IMR-90 (cell line): ENCODE results near the gene ANKRD1. TPM values are rescaled to one million over a fixed set of nuclear protein-coding genes. Genes with fewer than 3 reads are reported as not detected.
A peak's percentile ranks its signal among the peaks of the same experiment; 100 is the strongest.

ENCODE experiments used
- ATAC-seq: fragments of 200-7000 bp; cut with Tn5 transposase; 2 replicates; pipeline ENCODE4 v1.9.1; 2020; ENCODE audit warnings: low read depth, mild to moderate bottlenecking, moderate library complexity
- BruUV-seq: library from RNA; stranded (reverse); fragments of 400-500 nt; replicated peaks from 2 replicates; lab custom pipeline; 2021; lab: Mats Ljungman, UMichigan
- CTCF ChIA-PET: fragments of 300-600 bp; formaldehyde crosslinking; extraction: SDS; loops from one replicate; lab custom pipeline; 2021; ENCODE audit warnings: antibody characterized with exemption; lab: Yijun Ruan, JAX
- POLR2A ChIA-PET: fragments of 300-600 bp; sonication (Branson Sonifier 250); formaldehyde crosslinking; loops from one replicate; lab custom pipeline; 2022; ENCODE audit warnings: antibody characterized with exemption; ENCODE audit not compliant: unreplicated experiment; lab: Charles Lee
- DNase-seq: peaks from one replicate; pipeline ENCODE4 v3.0.0; 2013
- H2AFZ ChIP-seq: replicated peaks from 2 replicates; pipeline ENCODE3; 2013; ENCODE audit warnings: low read length, mild to moderate bottlenecking; ENCODE audit not compliant: poor library complexity
- H2AK5ac ChIP-seq: 2 replicates; pipeline ENCODE4 v1.6.1; 2013; ENCODE audit warnings: low read depth, low read length, inconsistent platforms
- H2AK9ac ChIP-seq: replicated peaks from 2 replicates; pipeline ENCODE3; 2013; ENCODE audit warnings: mild to moderate bottlenecking, low read depth, low read length, moderate library complexity; ENCODE audit not compliant: poor library complexity
- H2BK120ac ChIP-seq: 2 replicates; pipeline ENCODE4 v1.6.1; 2013; ENCODE audit warnings: low read depth, low read length, inconsistent platforms
- H2BK15ac ChIP-seq: 3 replicates; pipeline ENCODE4 v1.6.1; 2013; ENCODE audit warnings: low read depth, low read length, inconsistent platforms
- H2BK20ac ChIP-seq: 2 replicates; pipeline ENCODE4 v1.6.1; 2013; ENCODE audit warnings: low read depth, mild to moderate bottlenecking, inconsistent platforms, low read length, moderate library complexity
- H2BK5ac ChIP-seq: 2 replicates; pipeline ENCODE4 v1.6.1; 2013; ENCODE audit warnings: mild to moderate bottlenecking, low read depth, low read length, inconsistent platforms; ENCODE audit not compliant: poor library complexity, severe bottlenecking
- H3K14ac ChIP-seq: replicated peaks from 2 replicates; pipeline ENCODE4 v1.6.1; 2013; ENCODE audit warnings: low read depth, low read length, inconsistent platforms
- H3K18ac ChIP-seq: 2 replicates; pipeline ENCODE4 v1.6.1; 2013; ENCODE audit warnings: low read depth, low read length, control low read depth
- H3K23ac ChIP-seq: 2 replicates; pipeline ENCODE4 v1.6.1; 2013; ENCODE audit warnings: low read depth, low read length, inconsistent platforms
- H3K27ac ChIP-seq: 2 replicates; pipeline ENCODE4 v1.5.1; 2013; ENCODE audit warnings: mild to moderate bottlenecking, control low read depth, low read length; ENCODE audit not compliant: insufficient read depth
- H3K27me3 ChIP-seq: 2 replicates; pipeline ENCODE4 v1.6.1; 2013; ENCODE audit warnings: low read length; ENCODE audit not compliant: control insufficient read depth, insufficient read depth
- H3K36me3 ChIP-seq: 2 replicates; pipeline ENCODE4 v1.6.1; 2013; ENCODE audit warnings: low read length, mixed read lengths; ENCODE audit not compliant: control insufficient read depth, insufficient read depth
- H3K4ac ChIP-seq: 2 replicates; pipeline ENCODE4 v1.6.1; 2013; ENCODE audit warnings: low read depth, low read length, inconsistent platforms
- H3K4me1 ChIP-seq: 2 replicates; pipeline ENCODE4 v1.6.1; 2013; ENCODE audit warnings: low read length, mixed read lengths; ENCODE audit not compliant: control insufficient read depth, insufficient read depth
- H3K4me2 ChIP-seq: 2 replicates; pipeline ENCODE4 v1.6.1; 2013; ENCODE audit warnings: low read depth, mild to moderate bottlenecking, control low read depth, low read length, moderate library complexity
- H3K4me3 ChIP-seq: 2 replicates; pipeline ENCODE4 v1.5.1; 2013; ENCODE audit warnings: low read depth, mild to moderate bottlenecking, control low read depth, low read length, moderate library complexity; ENCODE audit not compliant: insufficient read depth
- H3K56ac ChIP-seq: 2 replicates; pipeline ENCODE4 v1.6.1; 2013; ENCODE audit warnings: low read length, inconsistent platforms; ENCODE audit not compliant: insufficient read depth; ENCODE audit errors: extremely low read depth
- H3K79me1 ChIP-seq, 2 experiments: 2 replicates each; pipeline ENCODE4 v1.6.1; 2013; ENCODE audit warnings: low read length in 2 of 2, inconsistent platforms in 1 of 2, low read depth in 1 of 2
- H3K9ac ChIP-seq: 2 replicates; pipeline ENCODE4 v1.6.1; 2013; ENCODE audit warnings: low read depth, low read length, control low read depth
- H3K9me1 ChIP-seq: 2 replicates; pipeline ENCODE4 v1.6.1; 2013; ENCODE audit warnings: low read length, inconsistent platforms; ENCODE audit not compliant: insufficient read depth
- H3K9me3 ChIP-seq: 2 replicates; pipeline ENCODE4 v1.6.1; 2013; ENCODE audit warnings: low read length; ENCODE audit not compliant: control insufficient read depth, insufficient read depth
- H4K20me1 ChIP-seq: 2 replicates; pipeline ENCODE4 v1.6.1; 2013; ENCODE audit warnings: low read length, inconsistent platforms; ENCODE audit not compliant: insufficient read depth
- H4K5ac ChIP-seq: 2 replicates; pipeline ENCODE4 v1.6.1; 2013; ENCODE audit warnings: mild to moderate bottlenecking, low read depth, low read length, control low read depth
- H4K8ac ChIP-seq, 2 experiments: 2 replicates each; pipeline ENCODE4 v1.6.1; 2013; ENCODE audit warnings: low read depth in 2 of 2, low read length in 2 of 2, control low read depth in 1 of 2, inconsistent platforms in 1 of 2
- H4K91ac ChIP-seq: 2 replicates; pipeline ENCODE4 v1.6.1; 2013; ENCODE audit warnings: low read depth, low read length, inconsistent platforms; ENCODE audit not compliant: insufficient read depth
- CEBPB ChIP-seq: IDR thresholded peaks from 2 replicates; pipeline ENCODE4 v1.6.1; 2012; ENCODE audit warnings: low read depth, low read length, improper control_type of control experiment
- CHD1 ChIP-seq: IDR thresholded peaks from 2 replicates; pipeline ENCODE4 v1.6.1; 2012; ENCODE audit warnings: low read depth, low read length, improper control_type of control experiment
- MAFK ChIP-seq: IDR thresholded peaks from 2 replicates; pipeline ENCODE4 v1.6.1; 2012; ENCODE audit warnings: low read depth, low read length, improper control_type of control experiment
- MAZ ChIP-seq: IDR thresholded peaks from 2 replicates; pipeline ENCODE4 v1.6.1; 2012; ENCODE audit warnings: low read depth, mild to moderate bottlenecking, low read length, improper control_type of control experiment, moderate library complexity, borderline replicate concordance
- MXI1 ChIP-seq: IDR thresholded peaks from 2 replicates; pipeline ENCODE4 v1.6.1; 2012; ENCODE audit warnings: low read depth, mild to moderate bottlenecking, low read length, moderate library complexity, borderline replicate concordance
- NFE2L2 ChIP-seq: fragments of 150-350 bp; IDR thresholded peaks from 2 replicates; pipeline ENCODE4 v1.6.1; 2016; ENCODE audit warnings: low read depth, mild to moderate bottlenecking, low read length
- RAD21 ChIP-seq: IDR thresholded peaks from 2 replicates; pipeline ENCODE4 v1.6.1; 2012; ENCODE audit warnings: low read length, improper control_type of control experiment
- RCOR1 ChIP-seq: IDR thresholded peaks from 2 replicates; pipeline ENCODE4 v1.6.1; 2012; ENCODE audit warnings: mild to moderate bottlenecking, low read length, improper control_type of control experiment; ENCODE audit not compliant: insufficient replicate concordance
- RFX5 ChIP-seq: IDR thresholded peaks from 2 replicates; pipeline ENCODE4 v1.8.0; 2012; ENCODE audit warnings: low read depth, mild to moderate bottlenecking, low read length, moderate library complexity
- SMC3 ChIP-seq: fragments of 150-350 bp; IDR thresholded peaks from 2 replicates; pipeline ENCODE4 v1.6.1; 2016; ENCODE audit warnings: low read depth, mild to moderate bottlenecking, antibody characterized with exemption, low read length, moderate library complexity
- USF2 ChIP-seq: fragments of 150-350 bp; IDR thresholded peaks from 2 replicates; pipeline ENCODE4 v1.6.1; 2017; ENCODE audit warnings: mild to moderate bottlenecking, antibody characterized with exemption, low read length, low read depth
- WGBS, 2 experiments: methylation state at CpG; one replicate each; pipeline versions ENCODE4 v1.1.5 to v1.1.7; 2013; ENCODE audit warnings: missing lambda C conversion rate in 2 of 2; ENCODE audit not compliant: insufficient read length in 1 of 2; ENCODE audit errors: extremely low coverage in 2 of 2; 5-methylcytosine and 5-hydroxymethylcytosine counted together
- dilution Hi-C: fragments of 300-500 bp; cut with HindIII; formaldehyde crosslinking; loops from one replicate; pipeline ENCODE4 v1.14.3; 2018; ENCODE audit warnings: low sequenced_read_pairs; ENCODE audit not compliant: unreplicated experiment
- in situ Hi-C: fragments of 300-500 bp; cut with MboI; formaldehyde crosslinking; loops from 3 replicates; pipeline ENCODE4 v1.14.3; 2019; ENCODE audit warnings: low sequenced_read_pairs, inconsistent platforms, mixed read lengths
- intact Hi-C: fragments of 100-400 bp; cut with micrococcal nuclease; formaldehyde crosslinking; loops from 2 replicates; pipeline ENCODE4 v1.10.0; 2022
- polyA plus RNA-seq, 3 experiments: library from polyadenylated mRNA; depleted of rRNA; stranded (reverse); fragments of >200 nt; gene quantifications; 2 replicates each; pipeline ENCODE4 v1.2.3, GENCODE V29; 2012; ENCODE audit warnings: low replicate concordance in 1 of 3
- total RNA-seq: library from RNA; depleted of rRNA; stranded (reverse); fragments of >200 nt; gene quantifications from 2 replicates; pipeline ENCODE4 v1.2.3, GENCODE V29; 2012
- TF ChIP-seq, protein P1 (sequence below): conservative IDR thresholded peaks from 2 replicates; pipeline ENCODE4 v1.5.1; 2012; ENCODE audit warnings: mild to moderate bottlenecking, low read depth, low read length, improper control_type of control experiment
- TF ChIP-seq, protein P2 (sequence below): fragments of 150-350 bp; IDR thresholded peaks from 2 replicates; pipeline ENCODE4 v1.6.1; 2016; ENCODE audit warnings: low read depth, mild to moderate bottlenecking, low read length, moderate library complexity, borderline replicate concordance

Gene ANKRD1
- total and polyA plus RNA-seq, 2 of the 4 experiments (the other 2 are of a cell fraction) = 7.4 to 10.8 TPM

DNA sequence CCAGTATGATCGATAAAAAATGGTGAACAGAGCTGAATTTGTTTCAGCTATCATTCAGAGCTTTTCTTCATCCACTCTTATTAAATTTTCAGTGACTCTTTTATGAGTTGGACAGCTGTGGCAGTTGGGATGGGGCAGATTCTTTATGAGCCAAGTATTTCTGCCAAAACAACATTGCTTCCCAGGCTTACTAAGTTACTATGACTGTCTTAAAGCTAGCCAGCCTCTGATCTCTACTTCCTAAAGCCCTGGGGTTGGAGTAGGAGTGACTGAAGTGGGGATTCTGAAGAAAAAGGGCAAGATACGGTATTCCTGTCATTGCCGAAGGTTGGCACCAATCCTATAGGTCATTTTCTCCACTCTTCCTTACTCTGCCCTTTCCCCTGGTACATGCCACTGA, 36.5 kb downstream of the ANKRD1 start:
- Histone ChIP-seq H3K14ac (peak overlapping the region; percentile 66), H2AK9ac (peak overlapping the region; percentile 46), H3K4me2 (peak overlapping the region; percentile 81), H3K27me3 (no peaks in the 10 kb centered on the region), H3K4me1 (peaks cover 13% of the 10 kb centered on the region), H2AFZ (no peak overlapping the region), H3K56ac (peak overlapping the region; percentile 61; the same call in 1 of the 2 replicates), H4K5ac (peak overlapping the region; percentile 96), H3K4ac (peak overlapping the region; percentile 92), H3K27ac (peak overlapping the region; percentile 98), H3K9me3 (no peaks in the 10 kb centered on the region), H3K23ac (peak overlapping the region; percentile 93), H2BK20ac (peak overlapping the region; percentile 95), H2BK5ac (peak overlapping the region; percentile 91), H2BK15ac (peak overlapping the region; percentile 87; the same call in 1 of the 3 replicates), H4K20me1 (no peaks in the 10 kb centered on the region), H3K36me3 (peaks cover 9% of the 10 kb centered on the region), H3K9me1 (peaks cover 3% of the 10 kb centered on the region; the same call in 1 of the 2 replicates), H3K4me3 (no peak overlapping the region), H3K18ac (peak overlapping the region; percentile 96), H4K91ac (peak overlapping the region; percentile 84), H2BK120ac (peak overlapping the region; percentile 91), H2AK5ac (peak overlapping the region; percentile 81), H3K9ac (peak overlapping the region; percentile 52; the same call in 1 of the 2 replicates), H3K79me1 (peaks cover 6 to 14% of the 10 kb centered on the region in 2 experiments; a peak in 3 of 4 replicates), H4K8ac (peak overlapping the region; percentile 79 to 94; a peak in 3 of 4 replicates)
- BruUV-seq = no TSS peak
- POLR2A ChIA-PET = no interaction called here
- TF ChIP-seq RFX5 (no peak), RCOR1 (no peak), SMC3 (no peak), RAD21 (no peak), CHD1 (no peak), MAZ (no peak), MAFK (no peak), USF2 (no peak), MXI1 (no peak), CEBPB (no peak), NFE2L2 (no peak)
- TF ChIP-seq, protein P1, sequence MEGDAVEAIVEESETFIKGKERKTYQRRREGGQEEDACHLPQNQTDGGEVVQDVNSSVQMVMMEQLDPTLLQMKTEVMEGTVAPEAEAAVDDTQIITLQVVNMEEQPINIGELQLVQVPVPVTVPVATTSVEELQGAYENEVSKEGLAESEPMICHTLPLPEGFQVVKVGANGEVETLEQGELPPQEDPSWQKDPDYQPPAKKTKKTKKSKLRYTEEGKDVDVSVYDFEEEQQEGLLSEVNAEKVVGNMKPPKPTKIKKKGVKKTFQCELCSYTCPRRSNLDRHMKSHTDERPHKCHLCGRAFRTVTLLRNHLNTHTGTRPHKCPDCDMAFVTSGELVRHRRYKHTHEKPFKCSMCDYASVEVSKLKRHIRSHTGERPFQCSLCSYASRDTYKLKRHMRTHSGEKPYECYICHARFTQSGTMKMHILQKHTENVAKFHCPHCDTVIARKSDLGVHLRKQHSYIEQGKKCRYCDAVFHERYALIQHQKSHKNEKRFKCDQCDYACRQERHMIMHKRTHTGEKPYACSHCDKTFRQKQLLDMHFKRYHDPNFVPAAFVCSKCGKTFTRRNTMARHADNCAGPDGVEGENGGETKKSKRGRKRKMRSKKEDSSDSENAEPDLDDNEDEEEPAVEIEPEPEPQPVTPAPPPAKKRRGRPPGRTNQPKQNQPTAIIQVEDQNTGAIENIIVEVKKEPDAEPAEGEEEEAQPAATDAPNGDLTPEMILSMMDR = no peak
- TF ChIP-seq, protein P2, sequence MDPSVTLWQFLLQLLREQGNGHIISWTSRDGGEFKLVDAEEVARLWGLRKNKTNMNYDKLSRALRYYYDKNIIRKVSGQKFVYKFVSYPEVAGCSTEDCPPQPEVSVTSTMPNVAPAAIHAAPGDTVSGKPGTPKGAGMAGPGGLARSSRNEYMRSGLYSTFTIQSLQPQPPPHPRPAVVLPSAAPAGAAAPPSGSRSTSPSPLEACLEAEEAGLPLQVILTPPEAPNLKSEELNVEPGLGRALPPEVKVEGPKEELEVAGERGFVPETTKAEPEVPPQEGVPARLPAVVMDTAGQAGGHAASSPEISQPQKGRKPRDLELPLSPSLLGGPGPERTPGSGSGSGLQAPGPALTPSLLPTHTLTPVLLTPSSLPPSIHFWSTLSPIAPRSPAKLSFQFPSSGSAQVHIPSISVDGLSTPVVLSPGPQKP = no peak
- CTCF ChIA-PET = interaction anchor here (1.7 kb wide), 1 partner anchor 27 kb away, joined by 6 read pairs; no protein-coding TSS in a partner anchor
- intact Hi-C loops (loop anchor here (5.0 to 10.0 kb wide), 4 partner anchors 280 to 1028 kb away; partner anchors contain the start of gene PPP1R3C), dilution Hi-C loops (loop anchor here (25.0 kb wide), 1 partner anchor 378 kb away; no protein-coding TSS in a partner anchor), in situ Hi-C loops (no loop called here)
- DNase-seq (peak; percentile 41), ATAC-seq (peak; percentile 33)
- WGBS, 2 experiments = no CpG with 5 or more reads among the region's 3 CpGs
